NCI-H526 treated with DMSO at 0.1 percent for 48 hours (cell line): ENCODE measurements around the gene TRAM1L1.

Source experiments
- DNase-seq: peaks from one replicate; lab custom pipeline; 2025; lab: John Stamatoyannopoulos, UW

Gene TRAM1L1

GRCh38 chr4:117084866-117085701, at the start of gene TRAM1L1:
TRAM1L1 (minus strand) TSS chr4:117085576; CDS start chr4:117085393, 183 bp downstream.
- DNase-seq = peak; percentile 39

- DNase-seq = no peak
Observed at GRCh38 chr4:117134386-117134785, 49.0 kb upstream of the TRAM1L1 start.

DNA sequence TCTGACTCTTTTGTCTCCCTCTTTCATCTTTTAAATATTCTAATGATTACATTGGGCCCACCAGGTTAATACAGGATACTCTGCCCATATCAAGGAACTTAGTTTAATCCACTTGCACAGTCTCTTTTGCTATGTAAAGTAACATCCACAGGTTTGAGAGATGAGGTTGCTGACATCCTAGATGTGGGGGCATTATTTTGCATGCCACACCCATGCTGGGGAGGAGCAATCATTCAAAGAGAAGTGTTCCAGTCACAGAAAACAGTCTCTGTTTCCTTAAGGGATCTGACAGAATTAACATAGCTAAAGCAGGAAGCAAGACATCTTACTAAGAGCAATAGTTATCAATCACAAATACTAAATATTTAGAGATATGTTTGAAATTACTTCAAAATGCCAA, 11.5 kb upstream of the TRAM1L1 start:
- no peak for DNase-seq

DNA sequence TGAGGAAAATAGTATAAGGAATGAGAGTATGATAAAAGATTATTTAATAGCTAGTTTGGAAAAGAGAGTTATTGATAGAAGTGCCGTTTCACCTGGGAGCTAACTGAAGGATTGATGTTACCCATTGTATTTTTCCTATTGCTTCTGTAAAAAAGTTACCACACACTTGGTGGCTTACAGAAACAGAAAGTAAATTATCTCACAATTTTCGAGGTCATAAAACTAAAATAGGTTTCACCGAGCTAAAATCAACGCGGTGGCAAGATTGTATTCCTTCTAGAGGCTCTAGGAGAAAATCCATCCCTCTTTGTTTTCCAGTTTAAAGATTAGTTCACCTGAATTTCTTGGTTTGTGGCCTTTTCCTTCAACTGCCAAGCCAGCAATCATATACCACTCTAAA, 11.1 kb upstream of the TRAM1L1 start:
- no peak for DNase-seq

DNA sequence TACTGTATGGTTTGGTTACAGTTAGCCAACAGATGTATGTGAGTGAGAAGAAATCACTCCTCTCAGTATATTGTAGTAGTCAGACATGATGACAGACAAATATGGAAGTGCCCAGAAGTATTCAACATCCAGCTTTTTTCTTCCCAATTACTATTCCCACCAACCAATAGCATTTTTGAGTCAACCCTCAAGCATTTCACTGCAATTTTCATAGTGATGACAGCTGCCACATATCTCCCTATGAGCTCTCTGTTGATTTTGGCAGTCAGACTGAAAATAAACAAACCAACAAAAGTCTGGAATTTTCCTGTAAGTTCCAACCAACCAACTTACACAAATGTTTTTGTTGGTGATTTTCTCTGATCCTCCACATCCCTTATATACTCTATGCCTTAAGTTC, 8.2 kb upstream of the TRAM1L1 start:
- no peak for DNase-seq

GRCh38 chr4:117077760-117078159, 7.6 kb downstream of the TRAM1L1 start:
- DNase-seq = no peak

GRCh38 chr4:117068120-117068519, 17.3 kb downstream of the TRAM1L1 start:
- DNase-seq = no peak

- no peak for DNase-seq
Observed at GRCh38 chr4:117063961-117064696, 21.2 kb downstream of the TRAM1L1 start.

- DNase-seq = no peak
Observed at GRCh38 chr4:117042962-117043361, 42.4 kb downstream of the TRAM1L1 start.
